HepG2 (cell line): ENCODE data around the gene PAIP1. TPM values are rescaled to one million over a fixed set of nuclear protein-coding genes. Genes with fewer than 3 reads are reported as not detected.
A peak's percentile ranks its signal among the peaks of the same experiment; 100 is the strongest.

Experiments
- AHDC1 ChIP-seq: sonication (generic); formaldehyde crosslinking; IDR thresholded peaks from 2 replicates; pipeline ENCODE4 v1.5.1; 2020; ENCODE audit warnings: mild to moderate bottlenecking, missing genetic modification reagents, borderline replicate concordance
- CEBPB ChIP-seq: IDR thresholded peaks from 2 replicates; pipeline ENCODE4 v1.6.1; 2011; ENCODE audit warnings: low read depth, low read length, improper control_type of control experiment, borderline replicate concordance
- FOXK1 ChIP-seq: sonication (generic); formaldehyde crosslinking; IDR thresholded peaks from 2 replicates; pipeline ENCODE4 v1.4.0; 2020; ENCODE audit warnings: low read depth, missing genetic modification reagents, borderline replicate concordance
- HOXA5 ChIP-seq: sonication (generic); formaldehyde crosslinking; IDR thresholded peaks from 2 replicates; pipeline ENCODE4 v1.4.0; 2020; ENCODE audit warnings: missing genetic modification reagents
- KDM6A ChIP-seq: IDR thresholded peaks from 2 replicates; pipeline ENCODE4 v1.6.1; 2016; ENCODE audit warnings: low read depth
- KMT2B ChIP-seq: IDR thresholded peaks from 2 replicates; pipeline ENCODE4 v1.6.1; 2016; ENCODE audit warnings: missing genetic modification reagents, missing compliant biosample characterization
- MIER3 ChIP-seq: IDR thresholded peaks from 2 replicates; pipeline ENCODE4 v1.6.1; 2016; ENCODE audit warnings: missing compliant biosample characterization, borderline replicate concordance
- NR2F2 ChIP-seq: IDR thresholded peaks from 2 replicates; pipeline ENCODE4 v1.6.1; 2012; ENCODE audit warnings: low read depth, inconsistent platforms, borderline replicate concordance
- SIN3A ChIP-seq: IDR thresholded peaks from 2 replicates; pipeline ENCODE4 v1.6.1; 2011; ENCODE audit warnings: low read depth, mild to moderate bottlenecking, control low read depth, low read length, borderline replicate concordance
- TFDP1 ChIP-seq: IDR thresholded peaks from 2 replicates; pipeline ENCODE4 v1.6.1; 2016; ENCODE audit warnings: missing compliant biosample characterization, missing genetic modification reagents, borderline replicate concordance
- TGIF2 ChIP-seq: IDR thresholded peaks from 2 replicates; pipeline ENCODE4 v1.6.1; 2016; ENCODE audit warnings: control low read depth, missing compliant biosample characterization
- TP53 ChIP-seq: sonication (generic); formaldehyde crosslinking; conservative IDR thresholded peaks from 2 replicates; pipeline ENCODE4 v1.4.0; 2020; ENCODE audit warnings: missing genetic modification reagents
- ZMAT5 ChIP-seq: sonication (generic); formaldehyde crosslinking; IDR thresholded peaks from 2 replicates; pipeline ENCODE4 v1.5.0; 2020; ENCODE audit warnings: mild to moderate bottlenecking, low read depth, missing genetic modification reagents, borderline replicate concordance
- ZMYM4 ChIP-seq: sonication (generic); formaldehyde crosslinking; IDR thresholded peaks from 2 replicates; pipeline ENCODE4 v1.8.1; 2023; ENCODE audit warnings: mild to moderate bottlenecking, missing genetic modification reagents
- ZNF160 ChIP-seq: sonication (generic); formaldehyde crosslinking; IDR thresholded peaks from 2 replicates; pipeline ENCODE4 v1.8.0; 2022; ENCODE audit warnings: mild to moderate bottlenecking, inconsistent platforms, missing genetic modification reagents
- ZNF788 ChIP-seq: sonication (generic); formaldehyde crosslinking; IDR thresholded peaks from 2 replicates; pipeline ENCODE4 v1.5.0; 2020; ENCODE audit warnings: mild to moderate bottlenecking, missing genetic modification reagents, borderline replicate concordance
- ZSCAN29 ChIP-seq: sonication (generic); formaldehyde crosslinking; conservative IDR thresholded peaks from 2 replicates; pipeline ENCODE4 v1.4.0; 2020; ENCODE audit warnings: mild to moderate bottlenecking, missing genetic modification reagents
- polyA plus RNA-seq, 8 experiments: library from polyadenylated mRNA; depleted of rRNA in 3 of 8; stranded (reverse) in 7 of 8; unstranded in 1 of 8; fragments of >200 nt; fragmentation: Illumina TruSeq in 4 of 8; extraction: Trizol in 4 of 8; gene quantifications; 2 replicates each; pipeline versions ENCODE4 v1.2.1 to v1.2.3, GENCODE V29; 2011 to 2016; ENCODE audit warnings: low read depth in 4 of 8, missing spikeins in 1 of 8, mixed read lengths in 1 of 8; ENCODE audit not compliant: insufficient read depth in 1 of 8
- total RNA-seq, 5 experiments: library from RNA; depleted of rRNA; stranded (reverse); fragments of >200 nt; fragmentation: Illumina TruSeq; extraction: Trizol; gene quantifications; 2 replicates each; pipeline ENCODE4 v1.2.3, GENCODE V29; 2016; ENCODE audit warnings: low read depth in 1 of 5
- TF ChIP-seq, protein P1 (sequence below): sonication (generic); formaldehyde crosslinking; IDR thresholded peaks from 2 replicates; pipeline ENCODE4 v1.9.0; 2022; ENCODE audit warnings: missing genetic modification reagents, mild to moderate bottlenecking, borderline replicate concordance
- TF ChIP-seq, protein P2 (sequence below): sonication (generic); formaldehyde crosslinking; IDR thresholded peaks from 2 replicates; pipeline ENCODE4 v1.4.0; 2020; ENCODE audit warnings: mild to moderate bottlenecking, missing genetic modification reagents

PAIP1 gene
- total and polyA plus RNA-seq, 2 of the 13 experiments (the other 11 are each of a cell fraction or from before 2014, with no cell fraction given) = 96.6 to 116 TPM

GRCh38 chr5:43514816-43515677 lies 41.8 kb downstream of the PAIP1 start, which contains the start of gene C5orf34 (continued):
- TF ChIP-seq AHDC1 (CRISPR knock-in tag) = peak; percentile 38; the same call in 1 of the 2 replicates
- peak; percentile 98; the same call in 1 of the 2 replicates for TF ChIP-seq SIN3A
- TF ChIP-seq FOXK1 (CRISPR knock-in tag) = peak; percentile 86; the same call in 1 of the 2 replicates
- TF ChIP-seq ZNF788 (CRISPR knock-in tag) = peak; percentile 50; the same call in 1 of the 2 replicates
- no peak for TF ChIP-seq TP53 (CRISPR knock-in tag)
- no peak for TF ChIP-seq ZMAT5 (CRISPR knock-in tag)
- no peak for TF ChIP-seq CEBPB
- TF ChIP-seq, protein P1, sequence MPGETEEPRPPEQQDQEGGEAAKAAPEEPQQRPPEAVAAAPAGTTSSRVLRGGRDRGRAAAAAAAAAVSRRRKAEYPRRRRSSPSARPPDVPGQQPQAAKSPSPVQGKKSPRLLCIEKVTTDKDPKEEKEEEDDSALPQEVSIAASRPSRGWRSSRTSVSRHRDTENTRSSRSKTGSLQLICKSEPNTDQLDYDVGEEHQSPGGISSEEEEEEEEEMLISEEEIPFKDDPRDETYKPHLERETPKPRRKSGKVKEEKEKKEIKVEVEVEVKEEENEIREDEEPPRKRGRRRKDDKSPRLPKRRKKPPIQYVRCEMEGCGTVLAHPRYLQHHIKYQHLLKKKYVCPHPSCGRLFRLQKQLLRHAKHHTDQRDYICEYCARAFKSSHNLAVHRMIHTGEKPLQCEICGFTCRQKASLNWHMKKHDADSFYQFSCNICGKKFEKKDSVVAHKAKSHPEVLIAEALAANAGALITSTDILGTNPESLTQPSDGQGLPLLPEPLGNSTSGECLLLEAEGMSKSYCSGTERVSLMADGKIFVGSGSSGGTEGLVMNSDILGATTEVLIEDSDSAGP (CRISPR knock-in tag) = 0 out of 2 replicates have a peak, but pooled peaks have one; percentile 24
- TF ChIP-seq ZMYM4 (CRISPR knock-in tag) = peak; percentile 74
- TF ChIP-seq ZSCAN29 (CRISPR knock-in tag) = peak; percentile 65; the same call in 1 of the 2 replicates
- TF ChIP-seq, protein P2, sequence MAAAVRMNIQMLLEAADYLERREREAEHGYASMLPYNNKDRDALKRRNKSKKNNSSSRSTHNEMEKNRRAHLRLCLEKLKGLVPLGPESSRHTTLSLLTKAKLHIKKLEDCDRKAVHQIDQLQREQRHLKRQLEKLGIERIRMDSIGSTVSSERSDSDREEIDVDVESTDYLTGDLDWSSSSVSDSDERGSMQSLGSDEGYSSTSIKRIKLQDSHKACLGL (CRISPR knock-in tag) = peak; percentile 78; the same call in 1 of the 2 replicates
- peak; percentile 18; the same call in 1 of the 2 replicates for TF ChIP-seq ZNF160 (CRISPR knock-in tag)
- TF ChIP-seq NR2F2 = 0 out of 2 replicates have a peak, but pooled peaks have one; percentile 29
- TF ChIP-seq TFDP1 (CRISPR knock-in tag) = peak; percentile 96
- peak; percentile 38; the same call in 1 of the 2 replicates for TF ChIP-seq MIER3 (CRISPR knock-in tag)
- peak; percentile 94 for TF ChIP-seq TGIF2 (CRISPR knock-in tag)
- TF ChIP-seq KDM6A (CRISPR knock-in tag) = no peak
- peak; percentile 65; the same call in 1 of the 2 replicates for TF ChIP-seq HOXA5
- peak; percentile 97 for TF ChIP-seq KMT2B (CRISPR knock-in tag)
